Left lung (tissue), 10 donors: ENCODE results near the gene TTC4. TPM values are rescaled to one million over a fixed set of nuclear protein-coding genes. Genes with fewer than 3 reads are reported as not detected.
A peak's percentile ranks its signal among the peaks of the same experiment; 100 is the strongest.

Source experiments
- ATAC-seq: fragments of 200-7000 bp; cut with Tn5 transposase; one replicate; pipeline ENCODE4 v1.9.1; 2020; ENCODE audit warnings: moderate library complexity
- DNase-seq, 4 donors: peaks; one replicate each; pipeline ENCODE4 v3.0.0-alpha.2; 2013 to 2020
- H3K27ac ChIP-seq, 2 donors: fragments of 200-600 bp; sonication (generic) in 1 of 2; one replicate each; pipeline versions ENCODE4 v1.5.0 to v1.8.0; 2020 to 2021
- H3K27me3 ChIP-seq, 2 donors: fragments of 200-600 bp; sonication (generic) in 1 of 2; one replicate each; pipeline versions ENCODE4 v1.5.0 to v1.8.0; 2020 to 2021
- H3K36me3 ChIP-seq, 2 donors: fragments of 200-600 bp; sonication (generic) in 1 of 2; one replicate each; pipeline versions ENCODE4 v1.5.0 to v1.8.0; 2020 to 2021
- H3K4me1 ChIP-seq, 2 donors: fragments of 200-600 bp; one replicate each; pipeline ENCODE4 v1.8.0; 2021
- H3K4me3 ChIP-seq, 2 donors: fragments of 200-600 bp; sonication (generic) in 1 of 2; one replicate each; pipeline versions ENCODE4 v1.5.0 to v1.8.0; 2020 to 2021; ENCODE audit warnings: mild to moderate bottlenecking in 1 of 2
- H3K9me3 ChIP-seq, 2 donors: fragments of 200-600 bp; sonication (generic) in 1 of 2; one replicate each; pipeline versions ENCODE4 v1.5.0 to v1.8.0; 2020 to 2021
- CTCF ChIP-seq, 2 donors: fragments of 200-600 bp; sonication (generic) in 1 of 2; IDR thresholded peaks; one replicate each; pipeline versions ENCODE4 v1.5.0 to v1.8.0; 2021; ENCODE audit warnings: antibody characterized with exemption in 2 of 2
- intact Hi-C, 2 donors: fragments of 100-400 bp; cut with DNase I; formaldehyde crosslinking; loops; one replicate each; pipeline versions ENCODE4 v1.11.2 to v1.14.2; 2022
- polyA plus RNA-seq, 6 donors: library from polyadenylated mRNA; unstranded; fragments of 120-200 nt; gene quantifications; one replicate each; pipeline ENCODE4 v1.2.1, GENCODE V29; 2013; ENCODE audit not compliant: insufficient read length in 6 of 6
- total RNA-seq, 2 donors: library from RNA; stranded (reverse); fragmentation: NEBNext Ultra II Directional; extraction: Animal tissue kit (Norgen Biotek cat#: 25700); gene quantifications; one replicate each; pipeline ENCODE4 v1.2.1, GENCODE V29; 2021
- donor health status: DM: no; HTN: yes; CAD: no.
- donor health status: DM: no; HTN: no; CAD: no.

TTC4 gene
- total and polyA plus RNA-seq, 8 donors: 15.0 to 36.7 (median 34.8) TPM

GRCh38 chr1:54728027-54728426, 12.4 kb downstream of the TTC4 start:
- no peak for TF ChIP-seq CTCF (IDR thresholded peaks at IDR 0.05)
- Histone ChIP-seq H3K36me3 (peaks cover 0 to 99% of the 10 kb centered on the region in 2 donors), H3K27me3 (no peaks in the 10 kb centered on the region), H3K9me3 (no peaks in the 10 kb centered on the region), H3K4me3 (no peak overlapping the region), H3K27ac (no peak overlapping the region), H3K4me1 (no peaks in the 10 kb centered on the region)
- ATAC-seq: no peak
- no peak for DNase-seq
- intact Hi-C loops: no loop called here

DNA sequence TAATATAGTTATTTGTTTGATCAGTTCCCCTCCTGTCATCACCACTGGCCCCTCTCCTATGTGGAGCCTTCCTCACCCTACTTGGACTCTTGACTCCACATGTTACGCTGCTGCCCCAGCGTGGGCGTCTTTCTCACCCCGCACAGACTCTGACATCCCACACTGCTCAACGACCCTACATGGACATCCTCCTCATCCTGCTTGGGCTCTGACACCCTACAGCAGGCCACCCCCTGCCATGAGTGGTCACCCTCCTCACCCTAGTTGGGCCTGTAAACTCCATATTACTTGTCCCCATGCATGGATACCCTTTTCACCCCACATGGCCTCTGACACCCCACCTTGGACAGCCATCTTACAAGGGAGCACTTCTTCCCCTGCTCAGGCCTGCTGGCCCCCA, 21.0 kb downstream of the TTC4 start:
- Histone ChIP-seq H3K27ac (no peak overlapping the region), H3K4me3 (no peak overlapping the region), H3K27me3 (no peaks in the 10 kb centered on the region), H3K36me3 (peaks cover 0 to 100% of the 10 kb centered on the region in 2 donors), H3K4me1 (no peaks in the 10 kb centered on the region), H3K9me3 (no peaks in the 10 kb centered on the region)
- no peak for TF ChIP-seq CTCF (IDR thresholded peaks at IDR 0.05)
- DNase-seq: no peak
- intact Hi-C loops: no loop called here
- no peak for ATAC-seq

DNA sequence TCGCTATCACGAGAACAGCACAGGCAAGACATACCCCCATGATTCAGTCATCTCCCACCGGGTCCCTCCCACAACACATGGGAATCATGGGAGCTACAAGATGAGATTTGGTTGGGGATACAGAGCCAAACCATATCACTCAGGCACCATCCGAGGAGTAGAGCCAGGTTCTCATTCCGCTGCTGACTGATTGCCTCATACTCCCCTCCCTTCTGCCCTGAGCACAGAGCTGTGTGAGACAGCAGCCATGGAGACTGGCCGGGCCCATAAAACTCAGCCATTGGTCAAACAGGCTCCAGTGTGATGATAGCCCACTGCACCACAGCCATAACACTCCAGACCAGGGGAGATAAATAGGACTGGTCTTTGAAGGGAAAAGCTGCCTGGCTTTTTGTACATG, 22.6 kb downstream of the TTC4 start:
- peaks cover 0 to 100% of the 10 kb centered on the region in 2 donors for H3K36me3 ChIP-seq
- no peaks in the 10 kb centered on the region for H3K27me3 ChIP-seq
- H3K9me3 ChIP-seq: no peaks in the 10 kb centered on the region
- ATAC-seq (no peak), DNase-seq (no peak)
- no peaks in the 10 kb centered on the region for H3K4me1 ChIP-seq
- TF ChIP-seq CTCF (IDR thresholded peaks at IDR 0.05): no peak
- no peak overlapping the region for H3K4me3 ChIP-seq
- no peak overlapping the region for H3K27ac ChIP-seq
- intact Hi-C loops: no loop called here

DNA sequence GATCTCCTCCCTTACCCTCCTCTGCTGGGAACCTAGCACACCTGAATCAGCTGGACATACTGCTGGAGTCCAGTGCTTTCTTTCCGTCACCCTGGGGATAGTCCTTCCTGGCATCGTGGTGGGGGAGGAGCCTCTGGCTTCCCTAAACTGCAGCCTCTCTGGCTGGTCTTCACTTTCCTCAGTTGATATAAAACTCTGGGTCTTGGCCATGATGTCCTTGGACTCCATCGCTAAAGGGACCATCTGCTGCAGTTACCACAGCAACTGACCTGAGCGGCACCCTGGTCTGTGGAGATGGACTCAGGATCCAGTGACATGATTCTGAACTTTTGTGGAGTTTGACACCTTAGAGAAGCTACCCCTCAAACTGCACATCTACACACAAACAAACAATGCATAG, 25.9 kb downstream of the TTC4 start:
- ATAC-seq (no peak), DNase-seq (no peak)
- Histone ChIP-seq H3K4me3 (no peak overlapping the region), H3K27me3 (no peaks in the 10 kb centered on the region), H3K27ac (no peak overlapping the region), H3K9me3 (no peaks in the 10 kb centered on the region), H3K4me1 (no peaks in the 10 kb centered on the region), H3K36me3 (peaks cover 0 to 84% of the 10 kb centered on the region in 2 donors)
- no peak for TF ChIP-seq CTCF (IDR thresholded peaks at IDR 0.05)
- intact Hi-C loops: no loop called here

GRCh38 chr1:54742282-54742681, 26.6 kb downstream of the TTC4 start:
- no peaks in the 10 kb centered on the region for H3K4me1 ChIP-seq
- intact Hi-C loops: no loop called here
- H3K9me3 ChIP-seq: no peaks in the 10 kb centered on the region
- ATAC-seq (no peak), DNase-seq (peak in 1 of 4 donors; percentile 23)
- peaks cover 0 to 76% of the 10 kb centered on the region in 2 donors for H3K36me3 ChIP-seq
- H3K4me3 ChIP-seq: no peak overlapping the region
- no peak overlapping the region for H3K27ac ChIP-seq
- TF ChIP-seq CTCF (IDR thresholded peaks at IDR 0.05): no peak
- H3K27me3 ChIP-seq: no peaks in the 10 kb centered on the region
